ENCODE results near the gene FBXO15.

The FBXO15 gene

DNA sequence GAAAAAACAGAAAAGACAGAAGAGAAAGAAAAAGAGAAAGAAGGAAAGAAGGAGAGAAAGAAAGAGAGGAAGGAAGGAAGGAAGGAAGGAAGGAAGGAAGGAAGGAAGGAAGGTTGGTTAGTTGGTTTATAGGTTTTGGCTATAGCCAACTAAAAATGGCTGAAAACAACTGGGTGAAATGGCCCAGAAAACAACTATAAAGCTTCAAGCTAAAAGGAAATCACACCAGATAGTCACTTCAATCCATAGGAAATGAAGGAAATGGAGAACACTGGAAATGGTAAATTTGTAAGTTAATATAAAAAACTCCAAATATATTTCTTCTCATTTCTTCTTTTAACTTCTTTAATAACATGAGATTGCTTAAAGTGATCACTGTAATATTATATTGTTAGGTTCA lies 118.5 kb downstream of the FBXO15 start:
- Histone ChIP-seq H3K9me3 (ENCODE audit: control insufficient read depth, insufficient read depth, low read length) (no peaks in the 10 kb centered on the region), H3K9ac (ENCODE audit: low read depth, low read length) (no peak overlapping the region), H3K36me3 (ENCODE audit: control insufficient read depth, insufficient read depth, low read length) (no peaks in the 10 kb centered on the region), H3K4me1 (ENCODE audit: control insufficient read depth, insufficient read depth, low read length) (no peaks in the 10 kb centered on the region), H3K4me3 (ENCODE audit: low read depth, low read length) (no peak overlapping the region), H3K27me3 (ENCODE audit: control insufficient read depth, insufficient read depth, low read length) (no peaks in the 10 kb centered on the region)

Data from iPS-15b (cell line).